NCI-H748 (cell line): Measurements from ENCODE around the gene TENM4.
A peak's percentile ranks its signal among the peaks of the same experiment; 100 is the strongest.

Experiments used
- DNase-seq: peaks from one replicate; lab custom pipeline; 2025; ENCODE audit not compliant: unreplicated experiment; lab: John Stamatoyannopoulos, UW

Gene TENM4

DNA sequence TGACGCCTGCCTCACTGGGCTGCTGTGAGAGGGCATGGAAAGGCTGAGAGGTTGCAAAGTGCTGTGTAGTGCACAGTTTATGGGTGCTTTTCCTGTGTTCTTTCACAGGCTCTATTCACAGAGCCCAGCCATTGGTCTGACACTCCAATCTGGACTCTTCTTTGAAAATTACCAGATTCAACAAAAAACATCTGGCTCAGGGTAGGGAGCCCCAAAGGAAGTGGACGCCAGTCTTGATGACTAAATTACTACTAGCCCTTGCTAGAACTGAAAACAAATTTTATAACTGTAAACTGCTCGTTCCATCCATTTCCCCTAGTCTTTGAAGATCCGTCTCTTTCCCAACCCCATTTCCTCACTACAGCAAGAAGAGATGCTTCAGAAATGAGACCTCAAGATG, 178.6 kb downstream of the TENM4 start:
- DNase-seq, result no peak

- DNase-seq, result no peak
These were observed 179.1 kb downstream of the TENM4 start for GRCh38 chr11:79261684-79262083.

- no peak for DNase-seq
These were observed 181.0 kb downstream of the TENM4 start for GRCh38 chr11:79259800-79260199.

DNA sequence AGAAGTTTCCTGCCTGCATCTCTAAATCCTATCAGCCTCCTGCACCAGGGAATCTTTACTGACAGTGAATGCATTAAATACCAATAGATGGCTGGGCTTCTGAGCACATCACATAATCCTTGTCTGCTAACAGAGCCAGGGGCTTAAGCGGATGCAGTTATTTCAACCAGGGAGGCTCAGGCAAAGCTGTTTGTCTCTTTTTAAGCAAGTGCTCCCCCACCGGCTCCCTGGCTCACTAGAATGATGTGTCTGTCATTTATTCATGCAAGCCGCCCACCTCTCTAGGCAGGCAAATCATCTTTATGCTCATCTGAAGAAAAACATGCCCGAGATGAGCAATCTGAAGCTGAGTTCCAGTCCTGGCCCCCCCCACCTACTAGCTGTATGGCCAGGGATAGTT, 182.3 kb downstream of the TENM4 start:
- DNase-seq, result no peak

GRCh38 chr11:79255965-79256364, 184.9 kb downstream of the TENM4 start:
- no peak for DNase-seq

- DNase-seq, result peak; percentile 57
These were observed 187.6 kb downstream of the TENM4 start for GRCh38 chr11:79253280-79253679.

- DNase-seq, result no peak
These were observed 191.4 kb downstream of the TENM4 start for GRCh38 chr11:79249295-79249993.

DNA sequence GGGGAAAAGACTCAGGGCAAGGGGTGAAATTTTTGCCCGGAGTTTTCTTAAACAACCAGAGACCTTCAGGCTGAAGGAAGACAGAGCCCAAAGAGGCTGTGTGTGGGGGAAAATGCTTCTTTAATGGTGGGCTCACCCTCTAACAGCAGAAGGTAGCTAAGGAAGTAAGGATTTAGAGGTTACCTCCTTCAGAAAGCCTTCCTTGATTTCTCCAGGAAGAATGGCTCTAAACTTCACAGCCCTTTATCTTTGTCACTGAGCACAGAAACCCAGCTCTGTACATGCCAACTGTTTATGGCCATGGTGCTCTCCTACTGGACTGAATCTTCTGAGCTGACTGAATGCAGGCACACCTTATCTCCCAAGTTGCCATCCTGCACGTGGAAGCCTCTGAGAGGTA, 196.0 kb downstream of the TENM4 start:
- DNase-seq, result no peak

DNA sequence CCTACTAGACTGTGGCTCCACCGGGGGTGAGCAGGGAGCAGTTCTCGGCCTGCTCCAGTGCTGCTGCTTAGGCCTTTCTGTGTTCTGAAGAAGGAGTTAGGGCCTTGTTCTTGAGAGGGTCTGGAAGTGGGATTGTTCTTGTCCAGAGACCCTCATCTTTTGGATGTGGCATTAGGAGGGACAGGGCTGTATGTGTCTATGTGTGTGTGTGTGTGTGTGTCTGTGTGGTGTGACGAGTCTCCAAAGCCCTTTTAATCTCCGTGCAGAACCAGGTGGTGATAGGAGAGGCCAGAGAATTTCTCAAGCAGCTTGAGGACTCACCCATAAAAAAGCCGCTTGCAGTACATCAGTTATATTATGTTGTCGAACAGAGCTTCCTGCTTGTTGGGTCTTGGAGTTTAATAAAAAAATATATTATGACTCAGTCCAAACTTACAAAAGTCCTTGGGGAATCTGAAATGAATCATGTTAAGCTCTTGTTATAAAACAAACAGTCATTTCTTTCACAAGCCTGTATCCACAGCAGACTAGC, 196.5 kb downstream of the TENM4 start:
- DNase-seq, result no peak

- no peak for DNase-seq
These were observed 197.2 kb downstream of the TENM4 start for GRCh38 chr11:79243422-79244210.

DNA sequence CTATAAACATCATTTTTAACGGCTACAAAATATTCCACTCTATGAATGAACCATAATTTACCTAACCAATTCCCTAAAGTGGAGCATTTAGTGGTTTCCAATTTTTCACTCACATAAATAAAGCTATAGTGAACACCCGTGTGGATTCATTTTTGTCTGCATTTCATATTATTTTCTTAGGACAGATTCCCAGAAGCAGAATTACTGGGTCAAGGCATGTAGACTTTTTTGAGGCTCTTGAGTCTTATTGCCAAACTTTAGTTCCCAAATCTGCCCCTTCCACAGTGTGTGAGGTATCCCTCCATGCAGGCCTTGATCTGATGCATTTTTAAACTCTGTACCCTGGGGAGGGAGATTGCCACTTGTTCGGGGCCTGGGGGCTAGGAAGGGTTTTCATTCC, 198.2 kb downstream of the TENM4 start:
- DNase-seq, result no peak

DNA sequence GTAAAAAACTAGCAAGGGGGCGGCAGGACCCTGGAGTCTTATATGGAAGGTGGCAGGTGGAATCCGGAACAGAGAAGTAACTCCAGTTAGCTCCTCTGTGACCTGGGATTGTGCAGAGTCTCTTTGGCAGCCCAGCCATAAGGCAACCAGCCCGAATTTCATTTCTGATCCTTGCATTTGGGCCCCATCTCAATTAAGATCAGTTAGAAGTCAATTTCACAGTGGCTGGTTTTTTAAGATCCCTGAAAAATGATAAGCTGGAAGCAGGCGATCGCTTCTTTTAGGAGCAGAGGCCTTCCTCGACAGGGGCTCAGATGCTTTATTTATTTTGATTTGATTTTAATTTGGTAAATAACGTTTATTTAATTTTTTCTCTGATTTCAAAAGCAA, 199.0 kb downstream of the TENM4 start:
- no peak for DNase-seq

- DNase-seq, result no peak
These were observed 199.5 kb downstream of the TENM4 start for GRCh38 chr11:79241205-79241851.

DNA sequence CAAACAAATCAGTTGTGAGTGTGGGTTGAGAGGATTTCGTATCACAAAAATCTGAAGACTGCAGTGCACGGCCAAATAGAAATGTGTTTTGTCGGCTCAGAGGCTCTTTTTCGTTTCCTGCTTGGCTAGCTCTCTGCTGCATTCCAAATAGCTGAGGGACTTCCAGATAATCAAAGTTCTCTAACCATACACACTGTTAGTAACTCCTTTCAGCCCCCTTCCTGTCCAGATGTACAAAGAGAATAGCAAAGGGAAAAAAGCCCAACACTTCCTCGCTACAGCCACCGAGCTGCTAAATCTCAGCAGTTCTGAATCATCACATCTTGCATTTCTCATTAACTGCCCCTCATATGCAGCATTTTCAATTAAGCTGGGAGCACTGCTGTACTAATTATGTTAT, 203.1 kb downstream of the TENM4 start:
- no peak for DNase-seq

- DNase-seq, result no peak
These were observed 203.7 kb downstream of the TENM4 start for GRCh38 chr11:79237091-79237490.

DNA sequence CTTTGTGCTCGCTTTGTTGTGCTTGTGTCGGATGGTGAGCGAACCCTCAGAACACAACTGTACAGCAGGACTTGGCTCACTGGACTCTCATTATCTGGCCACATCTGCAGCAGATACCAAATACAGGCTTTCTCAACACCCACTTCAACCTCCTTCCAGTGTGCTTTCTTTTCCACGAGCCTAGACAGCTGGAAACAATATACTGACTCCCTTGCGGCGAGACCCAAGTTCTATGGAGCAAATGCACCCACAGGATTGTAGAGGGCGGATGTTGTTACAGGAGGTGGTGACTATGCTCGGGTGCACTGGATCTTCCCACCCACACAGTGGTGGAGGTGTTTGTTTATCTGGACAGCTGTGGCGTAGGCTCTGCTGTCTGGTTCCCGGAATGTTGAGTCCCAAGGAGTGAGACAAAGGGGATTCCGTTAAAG, 204.3 kb downstream of the TENM4 start:
- no peak for DNase-seq

GRCh38 chr11:79235696-79236095, 205.1 kb downstream of the TENM4 start:
- DNase-seq, result no peak

DNA sequence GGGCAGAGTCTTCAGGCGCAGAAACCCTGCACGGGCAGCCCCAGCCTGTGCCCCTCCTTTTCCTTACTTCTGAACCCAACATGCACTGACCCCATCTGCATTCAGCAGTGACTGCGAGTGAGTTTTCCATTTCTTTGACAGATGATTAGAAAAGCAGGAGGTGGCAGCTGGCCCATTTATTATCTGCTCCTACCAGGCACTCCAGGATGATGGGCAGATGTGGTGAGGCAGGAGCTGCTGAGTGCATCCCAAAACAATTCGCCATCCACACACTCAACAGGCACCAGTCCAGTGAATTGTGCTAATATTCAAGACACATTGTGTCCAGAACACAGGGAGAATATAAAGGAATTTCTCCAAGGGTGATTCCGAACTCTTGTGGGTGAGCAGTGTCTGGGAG, 208.5 kb downstream of the TENM4 start:
- no peak for DNase-seq

- no peak for DNase-seq
These were observed 211.8 kb downstream of the TENM4 start for GRCh38 chr11:79229047-79229446.

DNA sequence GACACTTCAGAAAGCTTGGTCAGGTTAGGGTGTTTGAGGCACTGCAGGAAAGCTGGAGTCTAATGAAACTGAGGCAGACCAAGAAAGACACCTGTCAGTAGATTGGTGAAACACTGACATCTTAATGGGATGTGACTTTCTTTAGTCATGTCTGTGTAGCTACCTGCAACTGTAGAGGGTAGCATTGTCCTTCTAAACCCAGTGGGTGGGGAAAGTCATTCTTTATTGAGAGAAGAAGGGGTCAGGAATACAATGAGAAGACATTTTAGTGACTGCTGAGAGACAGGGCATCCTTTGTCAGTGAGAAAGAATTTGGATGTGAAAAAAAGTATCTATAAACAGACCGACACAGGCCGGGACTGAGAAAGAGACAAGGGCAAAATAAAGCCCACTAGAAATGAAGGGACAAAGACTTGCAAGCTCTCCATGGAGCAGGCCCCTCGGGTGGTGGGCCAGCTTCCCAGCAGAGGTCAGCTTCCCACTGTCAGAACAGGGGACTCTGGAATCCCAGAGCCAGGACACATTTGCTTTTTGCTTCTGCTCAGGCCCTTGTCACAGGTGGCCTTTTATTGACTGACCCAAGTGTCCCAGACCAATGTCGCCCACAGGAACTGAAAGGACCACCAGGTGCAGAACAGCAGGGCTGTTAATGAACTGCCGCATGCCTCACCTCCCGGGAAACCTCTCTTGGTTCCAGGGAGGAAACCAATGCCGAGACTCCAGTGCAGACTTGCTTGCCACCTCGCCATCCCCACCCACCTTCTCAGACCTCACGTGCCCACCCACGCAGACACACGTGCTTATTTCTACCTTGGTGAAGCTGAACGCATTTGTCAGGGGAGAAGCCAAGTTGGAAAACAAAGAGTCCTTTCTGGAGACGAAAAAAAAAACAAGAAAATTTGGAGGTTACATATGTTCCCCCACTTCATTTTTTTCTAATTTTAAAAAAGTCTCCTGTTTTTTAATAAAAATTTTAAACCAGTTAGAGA, 212.8 kb downstream of the TENM4 start:
- DNase-seq, result no peak

DNA sequence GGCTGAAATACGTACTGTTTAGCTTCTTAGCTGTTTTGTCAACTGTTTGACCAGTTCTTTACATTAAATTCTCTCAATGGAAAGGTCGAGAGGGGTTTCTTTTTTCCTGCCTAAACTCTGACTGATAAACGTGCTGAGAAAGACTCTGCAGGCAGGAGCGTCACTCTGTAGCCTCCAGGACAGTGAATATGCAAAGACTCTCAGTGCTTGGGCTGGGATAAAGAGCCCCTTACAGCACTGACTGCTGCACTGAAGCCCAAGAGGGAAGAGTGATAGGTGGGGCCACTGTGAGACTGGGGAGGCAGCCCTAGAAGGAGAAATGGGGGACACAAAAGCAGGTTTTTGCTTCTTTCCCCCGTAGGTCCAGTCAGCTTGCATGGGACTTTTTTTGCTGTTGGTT, 213.5 kb downstream of the TENM4 start:
- DNase-seq, result no peak
